ENCODE measurements around the gene RHOG. TPM values are rescaled to one million over a fixed set of nuclear protein-coding genes. Genes with fewer than 3 reads are reported as not detected.

Gene RHOG
- total RNA-seq, 1 donor from 2014 or later: 174 TPM

DNA sequence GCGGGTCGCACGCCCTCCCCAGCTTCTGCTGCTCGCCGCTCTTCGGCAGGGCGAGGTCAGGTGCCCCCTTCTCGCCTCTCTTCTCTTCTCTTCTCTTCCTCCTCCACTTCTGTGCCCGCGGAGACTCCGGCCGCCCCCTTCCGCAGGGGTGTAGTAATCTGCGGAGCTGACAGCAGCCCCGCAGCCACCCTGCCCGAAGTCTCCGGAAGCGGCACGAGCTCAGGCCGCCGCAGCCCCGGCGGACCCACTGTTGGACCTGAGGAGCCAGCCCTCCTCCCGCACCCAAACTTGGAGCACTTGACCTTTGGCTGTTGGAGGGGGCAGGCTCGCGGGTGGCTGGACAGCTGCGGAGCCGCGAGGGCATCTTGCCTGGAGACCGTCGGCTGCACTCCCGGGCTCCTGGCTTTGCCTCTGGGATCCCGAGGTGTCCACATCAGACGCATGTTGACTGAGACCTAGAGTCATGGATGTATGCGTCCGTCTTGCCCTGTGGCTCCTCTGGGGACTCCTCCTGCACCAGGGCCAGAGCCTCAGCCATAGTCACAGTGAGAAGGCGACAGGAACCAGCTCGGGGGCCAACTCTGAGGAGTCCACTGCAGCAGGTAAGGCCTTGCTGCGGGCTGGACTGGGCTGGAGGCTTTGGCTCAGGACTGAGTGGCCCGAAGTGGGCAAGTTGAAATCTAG, 15.2 kb upstream of the RHOG start:
- H3K27me3 Mint-ChIP-seq (ENCODE audit: low read depth): no peaks in the 10 kb centered on the region
- no peak for DNase-seq (ENCODE audit: low spot score)
- H3K27ac Mint-ChIP-seq: peak overlapping the region; percentile 90
- intact Hi-C loops (cut with micrococcal nuclease): loop anchor here (2.0 to 5.0 kb wide), 3 partner anchors 15 to 91 kb away; no protein-coding TSS in a partner anchor
- H3K9me3 Mint-ChIP-seq: no peaks in the 10 kb centered on the region
- peaks cover 59% of the 10 kb centered on the region for H3K4me1 Mint-ChIP-seq (ENCODE audit: low read depth)
- peak overlapping the region; percentile 99 for H3K4me3 Mint-ChIP-seq (ENCODE audit: low read depth)
- H3K36me3 Mint-ChIP-seq (ENCODE audit: low read depth): peaks cover 26% of the 10 kb centered on the region

DNA sequence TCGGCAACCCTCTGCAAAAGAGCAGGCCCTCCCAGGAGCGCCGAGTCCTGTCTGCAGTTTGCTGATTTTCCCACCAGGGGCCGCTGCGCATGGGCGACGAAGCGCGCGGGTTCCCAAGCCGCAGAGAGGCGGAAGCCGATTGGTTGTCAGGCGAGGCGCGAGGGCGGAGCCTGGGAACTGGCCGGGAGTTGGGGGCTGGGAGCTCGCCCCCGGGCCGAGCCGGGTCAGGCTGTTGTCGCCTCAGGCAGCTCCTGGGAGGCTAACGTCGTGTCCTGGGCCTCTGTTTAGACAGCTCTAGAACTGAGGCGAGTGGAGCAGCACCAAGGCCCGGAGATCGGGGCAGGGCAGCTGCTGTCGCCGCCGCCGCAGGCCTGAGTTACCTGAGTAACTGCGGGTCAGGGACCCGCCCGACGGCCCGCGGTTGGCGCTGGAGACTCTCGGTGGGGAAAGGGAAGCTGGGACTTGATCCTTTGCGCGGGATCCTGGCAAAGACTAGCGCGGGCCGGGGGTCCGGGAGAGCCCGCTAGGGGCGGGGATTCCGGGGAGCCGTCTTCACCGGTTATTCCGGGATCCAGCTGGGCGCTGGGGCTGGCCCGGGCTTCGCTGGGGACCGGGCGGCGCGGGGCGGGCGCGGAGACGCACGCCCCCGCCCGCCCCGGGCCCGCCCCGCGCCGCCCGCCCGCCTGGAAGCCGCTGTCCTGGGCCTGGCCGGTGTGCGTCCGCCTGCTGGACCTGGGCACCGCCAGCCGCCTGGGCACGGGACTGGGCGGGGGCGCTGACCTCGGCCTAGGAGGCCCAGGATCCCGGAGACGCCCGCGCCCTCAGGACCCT, 14.4 kb upstream of the RHOG start, which contains the start of gene STIM1:
TSS of gene STIM1 (plus strand) at position 688 of the 831 bp plus-strand sequence. CDS start 607 bp downstream, outside the sequence.
- Mint-ChIP-seq H3K4me3 (ENCODE audit: low read depth) (peak within 1 kb of the TSS; percentile 99), H3K27me3 (ENCODE audit: low read depth) (no peaks in the 10 kb centered on the region), H3K9me3 (no peaks in the 10 kb centered on the region), H3K36me3 (ENCODE audit: low read depth) (peaks cover 26% of the 10 kb centered on the region), H3K4me1 (ENCODE audit: low read depth) (peaks cover 52% of the 10 kb centered on the region), H3K27ac (peak within 1 kb of the TSS; percentile 96)
- DNase-seq (ENCODE audit: low spot score): peak; percentile 98
- intact Hi-C loops (cut with micrococcal nuclease): loop anchor here (1.0 to 5.0 kb wide), 6 partner anchors 14 to 863 kb away; partner anchors contain the start of gene NAP1L4

GRCh38 chr11:3854660-3854976, 13.9 kb upstream of the RHOG start:
- no peaks in the 10 kb centered on the region for H3K27me3 Mint-ChIP-seq (ENCODE audit: low read depth)
- H3K4me3 Mint-ChIP-seq (ENCODE audit: low read depth): peak overlapping the region; percentile 87
- H3K36me3 Mint-ChIP-seq (ENCODE audit: low read depth): peaks cover 26% of the 10 kb centered on the region
- H3K4me1 Mint-ChIP-seq (ENCODE audit: low read depth): peaks cover 48% of the 10 kb centered on the region
- no peaks in the 10 kb centered on the region for H3K9me3 Mint-ChIP-seq
- no peak for DNase-seq (ENCODE audit: low spot score)
- H3K27ac Mint-ChIP-seq: peak overlapping the region; percentile 96
- intact Hi-C loops (cut with micrococcal nuclease): loop anchor here (1.0 to 5.0 kb wide), 5 partner anchors 13 to 862 kb away; partner anchors contain the start of gene NAP1L4

GRCh38 chr11:3853899-3854659, 13.3 kb upstream of the RHOG start:
- intact Hi-C loops (cut with micrococcal nuclease): loop anchor here (1.0 to 5.0 kb wide), 5 partner anchors 13 to 862 kb away; partner anchors contain the start of gene NAP1L4
- H3K9me3 Mint-ChIP-seq: no peaks in the 10 kb centered on the region
- peak; percentile 70 for DNase-seq (ENCODE audit: low spot score)
- peak overlapping the region; percentile 96 for H3K27ac Mint-ChIP-seq
- H3K27me3 Mint-ChIP-seq (ENCODE audit: low read depth): no peaks in the 10 kb centered on the region
- peaks cover 47% of the 10 kb centered on the region for H3K4me1 Mint-ChIP-seq (ENCODE audit: low read depth)
- H3K36me3 Mint-ChIP-seq (ENCODE audit: low read depth): peaks cover 23% of the 10 kb centered on the region
- peak overlapping the region; percentile 87 for H3K4me3 Mint-ChIP-seq (ENCODE audit: low read depth)

- peak overlapping the region; percentile 87 for H3K4me3 Mint-ChIP-seq (ENCODE audit: low read depth)
- H3K36me3 Mint-ChIP-seq (ENCODE audit: low read depth): peaks cover 19% of the 10 kb centered on the region
- H3K9me3 Mint-ChIP-seq: no peaks in the 10 kb centered on the region
- no peak for DNase-seq (ENCODE audit: low spot score)
- intact Hi-C loops (cut with micrococcal nuclease): loop anchor here (5.0 kb wide), 1 partner anchor 861 kb away; the partner anchor contains the start of gene NAP1L4
- H3K27ac Mint-ChIP-seq: peak overlapping the region; percentile 96
- H3K4me1 Mint-ChIP-seq (ENCODE audit: low read depth): peaks cover 46% of the 10 kb centered on the region
- H3K27me3 Mint-ChIP-seq (ENCODE audit: low read depth): no peaks in the 10 kb centered on the region
These were observed 12.7 kb upstream of the RHOG start for GRCh38 chr11:3853545-3853842.

DNA sequence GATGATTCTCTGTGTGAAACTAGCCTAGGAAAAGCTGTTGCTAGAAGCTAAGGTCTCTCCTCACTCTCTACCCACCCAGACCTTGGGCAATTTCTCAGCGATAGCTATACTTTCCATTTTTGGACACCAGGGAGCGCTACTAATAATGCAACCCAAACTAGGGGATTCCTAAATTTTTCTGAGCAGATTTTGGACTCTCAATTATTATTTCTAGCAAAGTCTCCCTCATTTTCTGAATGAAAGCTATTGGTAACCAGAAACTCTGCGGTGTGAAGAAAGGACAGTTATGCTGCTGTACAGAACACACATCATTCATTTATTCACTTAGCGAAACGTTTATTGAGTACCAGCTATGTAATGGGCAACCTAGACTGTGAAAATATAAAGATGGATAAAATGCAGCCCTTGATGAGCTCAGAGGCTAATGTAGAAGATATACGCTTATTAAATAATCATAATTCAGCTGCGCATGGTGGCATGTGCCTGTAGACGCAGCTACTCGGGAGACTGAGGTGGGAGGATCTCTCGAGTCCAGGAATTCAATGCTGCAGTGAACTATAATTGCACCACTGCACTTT, 8.6 kb upstream of the RHOG start:
- intact Hi-C loops (cut with micrococcal nuclease): loop anchor here (1.0 kb wide), 1 partner anchor 223 kb away; no protein-coding TSS in a partner anchor
- DNase-seq (ENCODE audit: low spot score): no peak
- Mint-ChIP-seq H3K9me3 (no peaks in the 10 kb centered on the region), H3K36me3 (ENCODE audit: low read depth) (no peaks in the 10 kb centered on the region), H3K4me1 (ENCODE audit: low read depth) (peaks cover 46% of the 10 kb centered on the region), H3K4me3 (ENCODE audit: low read depth) (no peak overlapping the region), H3K27me3 (ENCODE audit: low read depth) (no peaks in the 10 kb centered on the region), H3K27ac (no peak overlapping the region)

DNA sequence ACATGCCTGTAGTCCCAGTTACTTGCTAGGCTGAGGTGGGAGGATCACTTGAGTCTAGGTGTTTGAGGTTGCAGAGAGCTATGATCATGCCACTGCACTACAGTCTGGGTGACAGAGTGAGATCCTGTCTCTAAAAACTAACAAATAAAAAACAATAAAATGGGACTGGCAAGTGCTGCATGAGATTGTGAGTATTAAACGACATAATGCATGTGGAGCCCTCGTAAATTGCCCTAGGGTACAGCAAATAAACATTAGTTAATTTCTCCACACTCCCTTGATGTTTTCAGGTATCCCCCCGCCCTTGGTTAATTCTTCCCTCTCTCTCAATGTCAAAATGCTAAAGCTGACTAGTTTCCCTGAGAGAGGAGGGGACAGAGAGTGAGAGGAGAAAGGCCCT, 4.9 kb upstream of the RHOG start:
- Mint-ChIP-seq H3K27ac (no peak overlapping the region), H3K36me3 (ENCODE audit: low read depth) (no peaks in the 10 kb centered on the region), H3K4me1 (ENCODE audit: low read depth) (peaks cover 44% of the 10 kb centered on the region), H3K9me3 (no peaks in the 10 kb centered on the region), H3K27me3 (ENCODE audit: low read depth) (no peaks in the 10 kb centered on the region), H3K4me3 (ENCODE audit: low read depth) (no peak overlapping the region)
- DNase-seq (ENCODE audit: low spot score): no peak
- intact Hi-C loops (cut with micrococcal nuclease): no loop called here

DNA sequence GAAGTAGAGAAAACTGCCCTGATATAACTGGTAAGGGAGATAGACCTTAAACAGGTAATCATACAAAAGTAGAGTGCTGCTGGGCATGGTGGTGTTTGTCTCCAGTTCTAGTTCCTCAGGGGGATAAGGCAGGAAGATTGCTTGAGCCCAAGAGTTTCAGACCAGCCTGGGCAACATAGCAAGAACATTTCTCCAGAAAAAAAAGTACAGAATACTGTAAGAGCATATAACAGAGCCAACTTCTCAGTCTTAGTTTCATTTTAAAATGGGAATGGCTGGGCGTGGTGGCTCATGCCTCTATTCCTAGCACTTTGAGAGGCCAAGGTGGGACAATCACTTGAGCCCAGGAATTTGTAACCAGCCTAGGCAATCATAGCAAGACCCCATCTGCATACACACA, 4.5 kb upstream of the RHOG start:
- Mint-ChIP-seq H3K4me1 (ENCODE audit: low read depth) (peaks cover 44% of the 10 kb centered on the region), H3K9me3 (no peaks in the 10 kb centered on the region), H3K36me3 (ENCODE audit: low read depth) (peaks cover under 1% of the 10 kb centered on the region), H3K27me3 (ENCODE audit: low read depth) (no peaks in the 10 kb centered on the region), H3K4me3 (ENCODE audit: low read depth) (no peak overlapping the region), H3K27ac (no peak overlapping the region)
- intact Hi-C loops (cut with micrococcal nuclease): no loop called here
- DNase-seq (ENCODE audit: low spot score): no peak

DNA sequence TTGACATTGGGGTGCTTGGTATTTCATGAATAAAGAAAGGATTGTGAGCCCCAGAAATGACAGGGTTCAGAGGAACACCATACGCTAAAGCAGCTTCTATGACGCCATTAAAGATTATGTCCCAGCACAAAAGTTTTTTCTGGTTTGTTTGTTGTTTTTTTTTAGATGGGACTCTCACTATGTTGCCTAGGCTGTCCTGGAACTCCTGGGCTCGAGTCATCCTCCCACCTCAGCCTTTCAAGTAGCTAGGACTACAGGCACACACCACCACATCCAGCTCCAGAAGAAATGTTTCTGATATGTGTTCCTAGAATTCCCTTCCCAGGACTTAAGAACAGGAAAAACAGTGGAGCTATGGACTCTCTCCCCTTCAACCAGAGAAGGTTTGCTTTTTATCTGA, 2.6 kb upstream of the RHOG start:
- no peak for DNase-seq (ENCODE audit: low spot score)
- peak overlapping the region; percentile 74 for H3K27ac Mint-ChIP-seq
- no peak overlapping the region for H3K4me3 Mint-ChIP-seq (ENCODE audit: low read depth)
- H3K36me3 Mint-ChIP-seq (ENCODE audit: low read depth): peaks cover 20% of the 10 kb centered on the region
- H3K27me3 Mint-ChIP-seq (ENCODE audit: low read depth): no peaks in the 10 kb centered on the region
- H3K9me3 Mint-ChIP-seq: no peaks in the 10 kb centered on the region
- intact Hi-C loops (cut with micrococcal nuclease): no loop called here
- peaks cover 41% of the 10 kb centered on the region for H3K4me1 Mint-ChIP-seq (ENCODE audit: low read depth)

- intact Hi-C loops (cut with micrococcal nuclease): loop anchor here (1.0 to 2.0 kb wide), 4 partner anchors 13 to 253 kb away; partner anchors contain the start of genes NUP98 and RRM1
- Mint-ChIP-seq H3K4me1 (ENCODE audit: low read depth) (peaks cover 54% of the 10 kb centered on the region), H3K27me3 (ENCODE audit: low read depth) (no peaks in the 10 kb centered on the region), H3K27ac (peak overlapping the region; percentile 88), H3K4me3 (ENCODE audit: low read depth) (peak overlapping the region; percentile 77), H3K9me3 (no peaks in the 10 kb centered on the region), H3K36me3 (ENCODE audit: low read depth) (peaks cover 34% of the 10 kb centered on the region)
- DNase-seq (ENCODE audit: low spot score): peak; percentile 91
These were observed 929 bp upstream of the RHOG start for GRCh38 chr11:3841426-3842350.

GRCh38 chr11:3840004-3840869, 522 bp downstream of the RHOG start:
- peak overlapping the region; percentile 98 for H3K4me3 Mint-ChIP-seq (ENCODE audit: low read depth)
- H3K4me1 Mint-ChIP-seq (ENCODE audit: low read depth): peaks cover 57% of the 10 kb centered on the region
- DNase-seq (ENCODE audit: low spot score): no peak
- peaks cover 42% of the 10 kb centered on the region for H3K36me3 Mint-ChIP-seq (ENCODE audit: low read depth)
- H3K27ac Mint-ChIP-seq: peak overlapping the region; percentile 85
- no peaks in the 10 kb centered on the region for H3K9me3 Mint-ChIP-seq
- intact Hi-C loops (cut with micrococcal nuclease): loop anchor here (2.0 kb wide), 1 partner anchor 43 kb away; the partner anchor contains the start of gene NUP98
- H3K27me3 Mint-ChIP-seq (ENCODE audit: low read depth): no peaks in the 10 kb centered on the region
